ENCODE data around the gene BCAM.

The BCAM gene

DNA sequence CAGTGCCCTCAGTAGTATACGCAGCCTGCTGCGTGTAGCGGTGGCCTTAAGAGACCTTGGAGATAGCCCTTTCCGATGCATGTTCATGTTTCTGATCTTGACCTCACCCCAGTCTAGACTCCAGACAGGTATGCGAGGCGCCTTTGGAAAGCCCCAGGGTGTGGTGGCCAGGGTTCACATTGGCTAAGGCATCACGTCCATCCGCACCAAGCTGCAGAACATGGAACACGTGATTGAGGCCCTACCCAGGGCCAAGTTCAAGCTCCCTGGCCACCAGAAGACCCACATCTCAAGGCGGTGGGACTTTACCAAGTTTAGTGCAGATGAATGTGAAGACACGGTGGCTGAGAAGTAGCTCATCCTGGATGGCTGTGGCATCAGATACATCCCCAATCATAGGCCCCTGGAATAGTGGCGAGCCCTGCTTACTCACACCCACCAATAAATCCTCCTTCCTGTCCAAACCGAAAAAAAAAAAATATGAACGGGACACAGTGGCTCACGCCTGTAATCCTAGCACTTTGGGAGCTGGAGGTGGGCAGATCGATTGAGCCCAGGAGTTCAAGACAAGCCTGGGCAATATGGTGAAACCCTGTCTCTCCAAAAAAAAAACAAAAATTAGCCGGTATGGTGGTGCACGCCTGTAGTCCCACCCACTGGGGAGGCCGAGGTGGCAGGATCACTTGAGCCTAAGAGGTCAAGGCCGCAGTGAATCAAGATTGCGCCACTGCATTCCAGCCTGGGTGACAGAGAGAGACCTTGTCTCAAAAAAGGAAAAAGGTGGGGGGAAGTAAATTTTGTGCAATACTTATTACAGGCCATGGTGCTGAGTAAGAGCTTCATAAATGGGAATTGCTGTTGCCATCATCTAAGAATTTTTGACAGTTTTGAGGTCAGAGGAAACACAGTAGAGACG is 43.6 kb upstream of the BCAM start:
- Histone ChIP-seq H3K9me3 (ENCODE audit: low read length) (0 out of 2 replicates have a peak, but pooled peaks cover 3% of the 10 kb centered on the region), H4K20me1 (ENCODE audit: insufficient read depth, low read length) (no peaks in the 10 kb centered on the region), H3K4me3 (ENCODE audit: low read depth, low read length, poor library complexity, severe bottlenecking) (no peak overlapping the region), H3K9ac (ENCODE audit: low read length) (no peak overlapping the region), H2AFZ (ENCODE audit: low read length) (no peak overlapping the region), H3K36me3 (ENCODE audit: insufficient read depth, low read length) (no peaks in the 10 kb centered on the region; the same call in 1 of the 2 replicates), H3K27me3 (ENCODE audit: insufficient read depth, low read length) (peaks cover 4% of the 10 kb centered on the region; the same call in 1 of the 2 replicates), H3K27ac (ENCODE audit: low read depth, low read length, poor library complexity, severe bottlenecking) (no peak overlapping the region), H3K9me2 (ENCODE audit: low read depth, low read length) (no peaks in the 10 kb centered on the region), H3K79me2 (ENCODE audit: insufficient read depth, low read length) (no peaks in the 10 kb centered on the region), H3K4me1 (ENCODE audit: insufficient read depth, low read length, severe bottlenecking) (peaks cover 6% of the 10 kb centered on the region), H3F3A (ENCODE audit: insufficient read depth, low read length) (no peaks in the 10 kb centered on the region), H3K4me2 (ENCODE audit: low read length) (no peak overlapping the region)
- TF ChIP-seq EZH2 (IDR thresholded peaks at IDR 0.05; ENCODE audit: borderline replicate concordance, low read length) (no peak), CTCF (IDR thresholded peaks at IDR 0.05; ENCODE audit: low read length) (no peak)

- H3K9ac ChIP-seq (ENCODE audit: low read length) = no peak overlapping the region
- no peaks in the 10 kb centered on the region for H3K79me2 ChIP-seq (ENCODE audit: insufficient read depth, low read length)
- peaks cover 7% of the 10 kb centered on the region for H3K4me1 ChIP-seq (ENCODE audit: insufficient read depth, low read length, severe bottlenecking)
- no peak overlapping the region for H3K4me2 ChIP-seq (ENCODE audit: low read length)
- no peaks in the 10 kb centered on the region for H3K9me2 ChIP-seq (ENCODE audit: low read depth, low read length)
- H3K27me3 ChIP-seq (ENCODE audit: insufficient read depth, low read length) = peaks cover 4% of the 10 kb centered on the region; the same call in 1 of the 2 replicates
- no peak for TF ChIP-seq EZH2 (IDR thresholded peaks at IDR 0.05; ENCODE audit: borderline replicate concordance, low read length)
- no peaks in the 10 kb centered on the region for H3F3A ChIP-seq (ENCODE audit: insufficient read depth, low read length)
- H3K9me3 ChIP-seq (ENCODE audit: low read length) = 0 out of 2 replicates have a peak, but pooled peaks cover 3% of the 10 kb centered on the region
- no peak overlapping the region for H3K27ac ChIP-seq (ENCODE audit: low read depth, low read length, poor library complexity, severe bottlenecking)
- H3K36me3 ChIP-seq (ENCODE audit: insufficient read depth, low read length) = no peaks in the 10 kb centered on the region; the same call in 1 of the 2 replicates
- H2AFZ ChIP-seq (ENCODE audit: low read length) = no peak overlapping the region
- H3K4me3 ChIP-seq (ENCODE audit: low read depth, low read length, poor library complexity, severe bottlenecking) = no peak overlapping the region
- H4K20me1 ChIP-seq (ENCODE audit: insufficient read depth, low read length) = no peaks in the 10 kb centered on the region
These were observed 43.0 kb upstream of the BCAM start for GRCh38 chr19:44765949-44766335.

GRCh38 chr19:44767295-44768180 is 41.4 kb upstream of the BCAM start:
- no peaks in the 10 kb centered on the region; the same call in 1 of the 2 replicates for H3K36me3 ChIP-seq (ENCODE audit: insufficient read depth, low read length)
- no peaks in the 10 kb centered on the region for H3K9me2 ChIP-seq (ENCODE audit: low read depth, low read length)
- H3K9me3 ChIP-seq (ENCODE audit: low read length) = 0 out of 2 replicates have a peak, but pooled peaks cover 3% of the 10 kb centered on the region
- H3K4me1 ChIP-seq (ENCODE audit: insufficient read depth, low read length, severe bottlenecking) = peaks cover 7% of the 10 kb centered on the region
- H3K4me3 ChIP-seq (ENCODE audit: low read depth, low read length, poor library complexity, severe bottlenecking) = no peak overlapping the region
- no peak overlapping the region for H2AFZ ChIP-seq (ENCODE audit: low read length)
- H3K27ac ChIP-seq (ENCODE audit: low read depth, low read length, poor library complexity, severe bottlenecking) = no peak overlapping the region
- H3K9ac ChIP-seq (ENCODE audit: low read length) = no peak overlapping the region
- H3K27me3 ChIP-seq (ENCODE audit: insufficient read depth, low read length) = peaks cover 4% of the 10 kb centered on the region; the same call in 1 of the 2 replicates
- no peaks in the 10 kb centered on the region for H3F3A ChIP-seq (ENCODE audit: insufficient read depth, low read length)
- no peak for TF ChIP-seq CTCF (IDR thresholded peaks at IDR 0.05; ENCODE audit: low read length)
- no peak for TF ChIP-seq EZH2 (IDR thresholded peaks at IDR 0.05; ENCODE audit: borderline replicate concordance, low read length)
- no peaks in the 10 kb centered on the region for H3K79me2 ChIP-seq (ENCODE audit: insufficient read depth, low read length)
- H4K20me1 ChIP-seq (ENCODE audit: insufficient read depth, low read length) = no peaks in the 10 kb centered on the region
- H3K4me2 ChIP-seq (ENCODE audit: low read length) = no peak overlapping the region
